GM18870 (cell line): ENCODE measurements around the gene SELENOO.
"Not testable (repeated sequence)": the region's sequence is repeated elsewhere in the genome, so short reads cannot be mapped to it uniquely, and the experiment has no call there.

ENCODE experiments used
- ATAC-seq: cut with Tn5 transposase; IDR thresholded peaks from one replicate; pipeline ENCODE4 v1.9.1; 2021; ENCODE audit warnings: moderate library complexity; ENCODE audit not compliant: unreplicated experiment

SELENOO gene

GRCh38 chr22:50200461-50201190 is at the start of gene SELENOO:
SELENOO (plus strand) TSS chr22:50201011; CDS start chr22:50201037, 26 bp downstream.
- no peak for ATAC-seq

- ATAC-seq = no peak
Observed at GRCh38 chr22:50151571-50152537, 49.0 kb upstream of the SELENOO start.

GRCh38 chr22:50153056-50153755 is 47.6 kb upstream of the SELENOO start:
- ATAC-seq = no peak

GRCh38 chr22:50153756-50154140 is 47.1 kb upstream of the SELENOO start:
- no peak for ATAC-seq

- ATAC-seq = no peak
Observed at GRCh38 chr22:50157709-50158375, 43.0 kb upstream of the SELENOO start.

GRCh38 chr22:50160947-50161346 is 39.9 kb upstream of the SELENOO start:
- no peak for ATAC-seq

- ATAC-seq = no peak
Observed at GRCh38 chr22:50161508-50162390, 39.1 kb upstream of the SELENOO start.

- no peak for ATAC-seq
Observed at GRCh38 chr22:50162391-50162956, 38.3 kb upstream of the SELENOO start.

- ATAC-seq = no peak
Observed at GRCh38 chr22:50165436-50166123, 35.2 kb upstream of the SELENOO start.

GRCh38 chr22:50167689-50168489 is 32.9 kb upstream of the SELENOO start:
- no peak for ATAC-seq

- not testable (repeated sequence) for ATAC-seq
Observed at GRCh38 chr22:50168490-50169180, 32.2 kb upstream of the SELENOO start.

GRCh38 chr22:50169181-50169759 is 31.5 kb upstream of the SELENOO start:
- no peak for ATAC-seq

- ATAC-seq = no peak
Observed at GRCh38 chr22:50169774-50170341, 31.0 kb upstream of the SELENOO start.

- no peak for ATAC-seq
Observed at GRCh38 chr22:50170453-50171318, 30.1 kb upstream of the SELENOO start, which contains the start of gene PANX2. PANX2 (plus strand) TSS chr22:50170731; CDS start chr22:50170731, 0 bp downstream.

GRCh38 chr22:50171319-50171964 is 29.4 kb upstream of the SELENOO start:
- ATAC-seq = no peak
